ENCODE measurements around the gene WWOX.
A peak's percentile ranks its signal among the peaks of the same experiment; 100 is the strongest.

Gene WWOX

GRCh38 chr16:78256686-78257375 lies 157.4 kb downstream of the WWOX start:
- Histone ChIP-seq H2AK5ac (ENCODE audit: low read length) (no peak overlapping the region), H3K4me1 (ENCODE audit: control insufficient read depth in 1 of 2, insufficient read depth in 2 of 2, low read length in 2 of 2) (peaks cover 2 to 3% of the 10 kb centered on the region in 2 experiments), H2AFZ (ENCODE audit: insufficient read depth, low read length, poor library complexity) (no peak overlapping the region), H3K14ac (ENCODE audit: low read length) (no peak overlapping the region), H3K4me3 (ENCODE audit: low read depth, low read length) (no peak overlapping the region), H3K4me2 (ENCODE audit: low read length) (no peak overlapping the region), H3K18ac (ENCODE audit: low read length) (no peak overlapping the region), H4K8ac (ENCODE audit: low read depth, low read length) (no peak overlapping the region), H3K9ac (ENCODE audit: low read length) (no peak overlapping the region), H3K23ac (ENCODE audit: low read length) (no peak overlapping the region), H3K9me3 (ENCODE audit: insufficient read depth, low read depth, low read length) (no peaks in the 10 kb centered on the region), H2BK120ac (ENCODE audit: insufficient read depth, low read length, poor library complexity) (no peak overlapping the region), H3K27ac (ENCODE audit: low read depth, low read length) (no peak overlapping the region), H3K79me2 (ENCODE audit: control insufficient read depth, insufficient read depth, low read length, poor library complexity) (no peaks in the 10 kb centered on the region), H3K36me3 (ENCODE audit: control insufficient read depth in 1 of 2, insufficient read depth in 2 of 2, low read length in 2 of 2) (no peaks in the 10 kb centered on the region), H3K4ac (ENCODE audit: low read depth, low read length) (no peak overlapping the region), H4K12ac (ENCODE audit: low read depth, low read length) (no peak overlapping the region), H2BK12ac (ENCODE audit: low read length) (no peak overlapping the region), H3K27me3 (ENCODE audit: insufficient read depth, low read length) (no peaks in the 10 kb centered on the region), H3K79me1 (ENCODE audit: low read length) (no peaks in the 10 kb centered on the region), H2BK5ac (ENCODE audit: low read depth, low read length, poor library complexity) (no peak overlapping the region), H4K91ac (ENCODE audit: low read depth, low read length) (no peak overlapping the region)
- no CpG with 5 or more reads among the region's 7 CpGs for WGBS (ENCODE audit: extremely low coverage, insufficient coverage, insufficient read length)
- DNase-seq = no peak

- no peaks in the 10 kb centered on the region for H3K79me1 ChIP-seq (ENCODE audit: low read length)
- no peak for DNase-seq
- no peak overlapping the region for H2AFZ ChIP-seq (ENCODE audit: insufficient read depth, low read length, poor library complexity)
- H3K36me3 ChIP-seq (ENCODE audit: control insufficient read depth in 1 of 2, insufficient read depth in 2 of 2, low read length in 2 of 2) = no peaks in the 10 kb centered on the region
- H3K18ac ChIP-seq (ENCODE audit: low read length) = no peak overlapping the region
- no peak overlapping the region for H3K27ac ChIP-seq (ENCODE audit: low read depth, low read length)
- H3K9ac ChIP-seq (ENCODE audit: low read length) = no peak overlapping the region
- H4K91ac ChIP-seq (ENCODE audit: low read depth, low read length) = no peak overlapping the region
- H2AK5ac ChIP-seq (ENCODE audit: low read length) = no peak overlapping the region
- H3K4me2 ChIP-seq (ENCODE audit: low read length) = no peak overlapping the region
- no peaks in the 10 kb centered on the region for H3K79me2 ChIP-seq (ENCODE audit: control insufficient read depth, insufficient read depth, low read length, poor library complexity)
- H3K9me3 ChIP-seq (ENCODE audit: insufficient read depth, low read depth, low read length) = no peaks in the 10 kb centered on the region
- H4K12ac ChIP-seq (ENCODE audit: low read depth, low read length) = no peak overlapping the region
- H3K4ac ChIP-seq (ENCODE audit: low read depth, low read length) = no peak overlapping the region
- peak overlapping the region; percentile 31 for H2BK5ac ChIP-seq (ENCODE audit: low read depth, low read length, poor library complexity)
- no peak overlapping the region for H4K8ac ChIP-seq (ENCODE audit: low read depth, low read length)
- no peak overlapping the region for H3K23ac ChIP-seq (ENCODE audit: low read length)
- H2BK120ac ChIP-seq (ENCODE audit: insufficient read depth, low read length, poor library complexity) = no peak overlapping the region
- H3K4me1 ChIP-seq (ENCODE audit: control insufficient read depth in 1 of 2, insufficient read depth in 2 of 2, low read length in 2 of 2) = peaks cover 2 to 3% of the 10 kb centered on the region in 2 experiments
- no peak overlapping the region for H3K14ac ChIP-seq (ENCODE audit: low read length)
- no peak overlapping the region for H3K4me3 ChIP-seq (ENCODE audit: low read depth, low read length)
- H2BK12ac ChIP-seq (ENCODE audit: low read length) = no peak overlapping the region
- no peaks in the 10 kb centered on the region for H3K27me3 ChIP-seq (ENCODE audit: insufficient read depth, low read length)
- no CpG with 5 or more reads among the region's 8 CpGs for WGBS (ENCODE audit: extremely low coverage, insufficient coverage, insufficient read length)
These were observed 157.9 kb downstream of the WWOX start for GRCh38 chr16:78257376-78257728.

GRCh38 chr16:78258375-78259065 lies 159.1 kb downstream of the WWOX start:
- Histone ChIP-seq H4K91ac (ENCODE audit: low read depth, low read length) (no peak overlapping the region), H3K36me3 (ENCODE audit: control insufficient read depth in 1 of 2, insufficient read depth in 2 of 2, low read length in 2 of 2) (no peaks in the 10 kb centered on the region), H4K12ac (ENCODE audit: low read depth, low read length) (no peak overlapping the region), H2AK5ac (ENCODE audit: low read length) (no peak overlapping the region), H3K9me3 (ENCODE audit: insufficient read depth, low read depth, low read length) (no peaks in the 10 kb centered on the region), H3K9ac (ENCODE audit: low read length) (no peak overlapping the region), H2BK12ac (ENCODE audit: low read length) (no peak overlapping the region), H3K79me1 (ENCODE audit: low read length) (no peaks in the 10 kb centered on the region), H3K23ac (ENCODE audit: low read length) (no peak overlapping the region), H3K4me1 (ENCODE audit: control insufficient read depth in 1 of 2, insufficient read depth in 2 of 2, low read length in 2 of 2) (peaks cover 2 to 3% of the 10 kb centered on the region in 2 experiments), H4K8ac (ENCODE audit: low read depth, low read length) (no peak overlapping the region), H3K27ac (ENCODE audit: low read depth, low read length) (no peak overlapping the region), H2AFZ (ENCODE audit: insufficient read depth, low read length, poor library complexity) (no peak overlapping the region), H2BK120ac (ENCODE audit: insufficient read depth, low read length, poor library complexity) (no peak overlapping the region), H3K14ac (ENCODE audit: low read length) (no peak overlapping the region), H3K4ac (ENCODE audit: low read depth, low read length) (no peak overlapping the region), H3K4me2 (ENCODE audit: low read length) (no peak overlapping the region), H2BK5ac (ENCODE audit: low read depth, low read length, poor library complexity) (no peak overlapping the region), H3K18ac (ENCODE audit: low read length) (no peak overlapping the region), H3K4me3 (ENCODE audit: low read depth, low read length) (no peak overlapping the region), H3K27me3 (ENCODE audit: insufficient read depth, low read length) (no peaks in the 10 kb centered on the region), H3K79me2 (ENCODE audit: control insufficient read depth, insufficient read depth, low read length, poor library complexity) (no peaks in the 10 kb centered on the region)
- no CpG with 5 or more reads among the region's 9 CpGs for WGBS (ENCODE audit: extremely low coverage, insufficient coverage, insufficient read length)
- no peak for DNase-seq

DNA sequence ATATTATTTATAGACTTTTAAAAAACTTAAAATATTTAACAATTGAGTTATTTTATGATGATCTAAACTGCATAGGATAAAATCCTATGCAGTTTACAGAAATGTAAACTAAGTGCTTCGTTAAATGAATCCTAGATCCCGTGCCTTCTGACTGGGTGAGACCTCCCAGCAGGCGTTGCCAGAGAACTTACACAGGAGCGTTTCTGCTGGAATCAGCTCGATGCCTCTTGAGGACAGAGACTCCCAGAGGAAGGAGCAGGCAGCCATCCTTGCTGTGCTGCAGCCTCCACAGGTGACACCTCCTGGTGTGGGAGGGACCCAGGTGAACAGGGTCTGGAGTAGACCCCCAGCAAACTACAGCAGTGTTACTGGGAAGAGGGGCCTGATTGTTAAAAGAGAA lies 160.4 kb downstream of the WWOX start:
- Histone ChIP-seq H3K4me1 (ENCODE audit: control insufficient read depth in 1 of 2, insufficient read depth in 2 of 2, low read length in 2 of 2) (peaks cover 2 to 3% of the 10 kb centered on the region in 2 experiments), H3K27ac (ENCODE audit: low read depth, low read length) (no peak overlapping the region), H4K91ac (ENCODE audit: low read depth, low read length) (no peak overlapping the region), H3K9ac (ENCODE audit: low read length) (no peak overlapping the region), H4K12ac (ENCODE audit: low read depth, low read length) (no peak overlapping the region), H3K4ac (ENCODE audit: low read depth, low read length) (no peak overlapping the region), H2AK5ac (ENCODE audit: low read length) (no peak overlapping the region), H2BK120ac (ENCODE audit: insufficient read depth, low read length, poor library complexity) (no peak overlapping the region), H3K79me1 (ENCODE audit: low read length) (no peaks in the 10 kb centered on the region), H3K36me3 (ENCODE audit: control insufficient read depth in 1 of 2, insufficient read depth in 2 of 2, low read length in 2 of 2) (peaks cover 0 to 3% of the 10 kb centered on the region in 2 experiments), H3K23ac (ENCODE audit: low read length) (no peak overlapping the region), H3K18ac (ENCODE audit: low read length) (no peak overlapping the region), H2BK12ac (ENCODE audit: low read length) (no peak overlapping the region), H3K79me2 (ENCODE audit: control insufficient read depth, insufficient read depth, low read length, poor library complexity) (no peaks in the 10 kb centered on the region), H3K4me3 (ENCODE audit: low read depth, low read length) (no peak overlapping the region), H3K9me3 (ENCODE audit: insufficient read depth, low read depth, low read length) (peaks cover 2% of the 10 kb centered on the region), H2BK5ac (ENCODE audit: low read depth, low read length, poor library complexity) (no peak overlapping the region), H2AFZ (ENCODE audit: insufficient read depth, low read length, poor library complexity) (no peak overlapping the region), H4K8ac (ENCODE audit: low read depth, low read length) (no peak overlapping the region), H3K4me2 (ENCODE audit: low read length) (no peak overlapping the region), H3K14ac (ENCODE audit: low read length) (no peak overlapping the region), H3K27me3 (ENCODE audit: insufficient read depth, low read length) (no peaks in the 10 kb centered on the region)
- DNase-seq = no peak
- no CpG with 5 or more reads among the region's 5 CpGs for WGBS (ENCODE audit: extremely low coverage, insufficient coverage, insufficient read length)
